Suprapubic skin (tissue), 4 donors: ENCODE data around the gene ELAVL2. TPM values are rescaled to one million over a fixed set of nuclear protein-coding genes. Genes with fewer than 3 reads are reported as not detected.

Experiments
- DNase-seq, 2 donors: peaks; one replicate each; pipeline ENCODE4 v3.0.0-alpha.2; 2019; ENCODE audit warnings: low spot score in 2 of 2
- H3K27ac ChIP-seq: fragments of 200-600 bp; sonication (generic); one replicate; pipeline ENCODE4 v1.5.1; 2019
- H3K27me3 ChIP-seq: fragments of 200-600 bp; sonication (generic); one replicate; pipeline ENCODE4 v1.5.1; 2019
- H3K36me3 ChIP-seq: fragments of 200-600 bp; sonication (generic); one replicate; pipeline ENCODE4 v1.5.1; 2019
- H3K4me1 ChIP-seq: fragments of 200-600 bp; sonication (generic); one replicate; pipeline ENCODE4 v1.5.1; 2019
- H3K4me3 ChIP-seq: fragments of 200-600 bp; sonication (generic); one replicate; pipeline ENCODE4 v1.5.1; 2019; ENCODE audit warnings: mild to moderate bottlenecking
- H3K9me3 ChIP-seq: fragments of 200-600 bp; sonication (generic); one replicate; pipeline ENCODE4 v1.5.1; 2019
- CTCF ChIP-seq, 2 donors: fragments of 200-600 bp in 1 of 2; fragments of 450-650 bp in 1 of 2; sonication (generic) in 1 of 2; IDR thresholded peaks; one replicate each; pipeline ENCODE4 v1.5.1; 2016 to 2019; ENCODE audit warnings: antibody characterized with exemption in 2 of 2, mild to moderate bottlenecking in 1 of 2, moderate library complexity in 1 of 2
- EP300 ChIP-seq: sonication (generic); formaldehyde crosslinking; IDR thresholded peaks from one replicate; pipeline ENCODE4 v1.6.1; 2017; ENCODE audit warnings: antibody characterized with exemption
- POLR2A ChIP-seq, 2 donors: fragments of 450-650 bp; IDR thresholded peaks; one replicate each; pipeline ENCODE4 v1.6.1; 2017; ENCODE audit warnings: antibody characterized with exemption in 2 of 2, mild to moderate bottlenecking in 2 of 2, moderate library complexity in 2 of 2
- POLR2AphosphoS5 ChIP-seq, 3 donors: sonication (generic); formaldehyde crosslinking; IDR thresholded peaks; one replicate each; pipeline ENCODE4 v1.6.1; 2017; ENCODE audit warnings: antibody characterized with exemption in 3 of 3
- WGBS: methylation state at CpG from one replicate; pipeline ENCODE4 v1.1.5; 2018; 5-methylcytosine and 5-hydroxymethylcytosine counted together
- total RNA-seq, 4 donors: library from RNA; depleted of rRNA; stranded (reverse); fragments of >200 nt; gene quantifications; one replicate each; pipeline ENCODE4 v1.1.0, GENCODE V29; 2016

The ELAVL2 gene
- total RNA-seq, 4 donors from 2014 or later, result 0.48 to 0.59 (median 0.55) TPM

- TF ChIP-seq EP300 (no peak), POLR2AphosphoS5 (IDR thresholded peaks at IDR 0.05) (no peak), POLR2A (IDR thresholded peaks at IDR 0.05) (no peak), CTCF (IDR thresholded peaks at IDR 0.05) (no peak)
- H3K36me3 ChIP-seq, result no peaks in the 10 kb centered on the region
- H3K27ac ChIP-seq, result no peak overlapping the region
- 66% methylated on average over 2 of the region's 2 CpGs for WGBS
- H3K4me1 ChIP-seq, result no peaks in the 10 kb centered on the region
- H3K9me3 ChIP-seq, result no peaks in the 10 kb centered on the region
- no peak overlapping the region for H3K4me3 ChIP-seq
- DNase-seq, result no peak
- H3K27me3 ChIP-seq, result no peaks in the 10 kb centered on the region
Observed at GRCh38 chr9:23803216-23803615, 22.8 kb downstream of the ELAVL2 start.

- Histone ChIP-seq H3K27ac (no peak overlapping the region), H3K4me3 (no peak overlapping the region), H3K9me3 (no peaks in the 10 kb centered on the region), H3K36me3 (no peaks in the 10 kb centered on the region), H3K4me1 (no peaks in the 10 kb centered on the region), H3K27me3 (no peaks in the 10 kb centered on the region)
- TF ChIP-seq POLR2A (IDR thresholded peaks at IDR 0.05) (no peak), EP300 (no peak), CTCF (IDR thresholded peaks at IDR 0.05) (no peak), POLR2AphosphoS5 (IDR thresholded peaks at IDR 0.05) (no peak)
- WGBS, result 86% methylated on average over 2 of the region's 2 CpGs
- DNase-seq, result no peak
Observed at GRCh38 chr9:23801523-23801922, 24.5 kb downstream of the ELAVL2 start.

- Histone ChIP-seq H3K4me3 (no peak overlapping the region), H3K36me3 (no peaks in the 10 kb centered on the region), H3K4me1 (no peaks in the 10 kb centered on the region), H3K9me3 (no peaks in the 10 kb centered on the region), H3K27me3 (no peaks in the 10 kb centered on the region), H3K27ac (no peak overlapping the region)
- no peak for DNase-seq
- no peak for TF ChIP-seq POLR2A (IDR thresholded peaks at IDR 0.05)
- TF ChIP-seq CTCF (IDR thresholded peaks at IDR 0.05), result no peak
- no peak for TF ChIP-seq EP300
- no peak for TF ChIP-seq POLR2AphosphoS5 (IDR thresholded peaks at IDR 0.05)
Observed at GRCh38 chr9:23799521-23799920, 26.5 kb downstream of the ELAVL2 start.

GRCh38 chr9:23798325-23798724 lies 27.7 kb downstream of the ELAVL2 start:
- no peak overlapping the region for H3K4me3 ChIP-seq
- no peak for TF ChIP-seq CTCF (IDR thresholded peaks at IDR 0.05)
- no peaks in the 10 kb centered on the region for H3K4me1 ChIP-seq
- no peak overlapping the region for H3K27ac ChIP-seq
- no peaks in the 10 kb centered on the region for H3K36me3 ChIP-seq
- 79% methylated on average over 4 of the region's 4 CpGs for WGBS
- H3K27me3 ChIP-seq, result no peaks in the 10 kb centered on the region
- no peak for DNase-seq
- no peaks in the 10 kb centered on the region for H3K9me3 ChIP-seq

- TF ChIP-seq POLR2AphosphoS5 (IDR thresholded peaks at IDR 0.05) (no peak), EP300 (no peak)
- Histone ChIP-seq H3K4me1 (no peaks in the 10 kb centered on the region), H3K9me3 (no peaks in the 10 kb centered on the region), H3K36me3 (no peaks in the 10 kb centered on the region), H3K27ac (no peak overlapping the region), H3K4me3 (no peak overlapping the region), H3K27me3 (no peaks in the 10 kb centered on the region)
- 82% methylated on average over 3 of the region's 3 CpGs for WGBS
- no peak for DNase-seq
Observed at GRCh38 chr9:23796209-23796608, 29.8 kb downstream of the ELAVL2 start.
